ENCODE results near the gene ESRP2.

DNA sequence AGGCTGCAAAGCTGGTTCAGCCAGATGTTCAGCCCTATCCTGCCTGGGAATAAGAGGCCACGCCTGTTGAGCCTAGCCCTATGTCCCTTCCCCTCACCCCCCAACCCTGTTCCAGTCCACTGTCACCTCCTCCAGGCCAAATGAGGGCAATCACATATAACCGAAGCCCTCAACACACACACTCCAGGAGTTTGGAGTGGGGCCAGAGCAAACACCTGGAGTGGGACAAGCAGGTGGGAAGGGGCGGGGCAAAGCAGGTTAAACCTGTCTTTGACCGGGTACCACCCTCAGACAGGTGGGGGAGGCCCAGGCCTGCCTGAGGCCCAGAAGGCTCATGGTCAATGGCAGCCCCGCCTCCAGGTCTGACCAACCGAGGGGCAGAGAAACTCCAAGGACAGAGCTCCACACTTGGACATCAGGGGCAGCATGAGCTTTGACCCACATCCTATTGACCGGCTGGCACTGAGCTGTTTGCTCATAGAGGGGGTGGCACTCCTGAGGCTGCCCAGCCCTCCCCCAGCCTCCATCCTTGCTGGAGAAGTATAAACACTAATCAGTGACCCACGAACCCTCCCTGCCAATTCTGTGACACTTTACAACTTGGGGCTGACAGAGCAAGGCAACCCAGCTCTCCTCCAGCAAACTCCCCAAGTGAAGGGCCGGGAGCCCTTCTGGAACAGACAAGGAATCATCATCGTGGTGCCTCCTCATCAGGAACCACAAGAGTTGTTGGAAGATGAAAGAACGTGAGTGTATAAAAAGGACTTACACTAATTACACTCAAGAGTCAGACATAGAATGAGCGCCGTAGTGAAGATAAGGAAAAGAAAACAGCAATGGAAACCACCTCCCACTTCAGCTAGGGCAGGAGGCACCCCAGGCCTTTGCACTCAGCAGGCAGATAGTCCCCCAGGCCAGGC lies 1.5 kb downstream of the ESRP2 start:
- TF ChIP-seq, protein P1, sequence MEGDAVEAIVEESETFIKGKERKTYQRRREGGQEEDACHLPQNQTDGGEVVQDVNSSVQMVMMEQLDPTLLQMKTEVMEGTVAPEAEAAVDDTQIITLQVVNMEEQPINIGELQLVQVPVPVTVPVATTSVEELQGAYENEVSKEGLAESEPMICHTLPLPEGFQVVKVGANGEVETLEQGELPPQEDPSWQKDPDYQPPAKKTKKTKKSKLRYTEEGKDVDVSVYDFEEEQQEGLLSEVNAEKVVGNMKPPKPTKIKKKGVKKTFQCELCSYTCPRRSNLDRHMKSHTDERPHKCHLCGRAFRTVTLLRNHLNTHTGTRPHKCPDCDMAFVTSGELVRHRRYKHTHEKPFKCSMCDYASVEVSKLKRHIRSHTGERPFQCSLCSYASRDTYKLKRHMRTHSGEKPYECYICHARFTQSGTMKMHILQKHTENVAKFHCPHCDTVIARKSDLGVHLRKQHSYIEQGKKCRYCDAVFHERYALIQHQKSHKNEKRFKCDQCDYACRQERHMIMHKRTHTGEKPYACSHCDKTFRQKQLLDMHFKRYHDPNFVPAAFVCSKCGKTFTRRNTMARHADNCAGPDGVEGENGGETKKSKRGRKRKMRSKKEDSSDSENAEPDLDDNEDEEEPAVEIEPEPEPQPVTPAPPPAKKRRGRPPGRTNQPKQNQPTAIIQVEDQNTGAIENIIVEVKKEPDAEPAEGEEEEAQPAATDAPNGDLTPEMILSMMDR (IDR thresholded peaks at IDR 0.05; ENCODE audit: low read depth, low read length, poor library complexity, severe bottlenecking), result no peak
- TF ChIP-seq EZH2phosphoT487 (IDR thresholded peaks at IDR 0.05; ENCODE audit: borderline replicate concordance, low read length), result no peak
